ENCODE data around the gene STK24.

The STK24 gene

GRCh38 chr13:98468929-98469328 is 108.0 kb downstream of the STK24 start:
- H3F3A ChIP-seq (ENCODE audit: low read depth) = no peaks in the 10 kb centered on the region
- no peak overlapping the region for H3K4me3 ChIP-seq (ENCODE audit: low read length, poor library complexity, severe bottlenecking)
- TF ChIP-seq EZH2phosphoT487 (IDR thresholded peaks at IDR 0.05; ENCODE audit: borderline replicate concordance) (no peak), CTCF (conservative IDR thresholded peaks at IDR 0.05; ENCODE audit: low read length) (no peak)
- H2AFZ ChIP-seq (ENCODE audit: low read length) = no peak overlapping the region
- H3K79me2 ChIP-seq (ENCODE audit: insufficient read depth, low read length) = 0 out of 2 replicates have a peak, but pooled peaks cover 3% of the 10 kb centered on the region
- H3K4me1 ChIP-seq (ENCODE audit: insufficient read depth, low read length, poor library complexity, severe bottlenecking) = no peaks in the 10 kb centered on the region
- no peak overlapping the region for H3K4me2 ChIP-seq (ENCODE audit: low read depth, low read length, poor library complexity, severe bottlenecking)
- no peaks in the 10 kb centered on the region for H4K20me1 ChIP-seq (ENCODE audit: insufficient read depth, low read length, poor library complexity, severe bottlenecking)
- H3K9me3 ChIP-seq (ENCODE audit: insufficient read depth, low read depth, low read length) = no peaks in the 10 kb centered on the region
- H3K27me3 ChIP-seq (ENCODE audit: insufficient read depth, low read length, poor library complexity, severe bottlenecking) = no peaks in the 10 kb centered on the region
- peaks cover 58% of the 10 kb centered on the region; the same call in 1 of the 2 replicates for H3K36me3 ChIP-seq (ENCODE audit: insufficient read depth, low read length)
- no peak overlapping the region for H3K9ac ChIP-seq (ENCODE audit: low read depth, low read length, poor library complexity, severe bottlenecking)
- no peaks in the 10 kb centered on the region for H3K9me2 ChIP-seq (replicated peaks; ENCODE audit: low read depth, low read length)

- Histone ChIP-seq H3K79me2 (ENCODE audit: insufficient read depth, low read length) (peaks cover 7% of the 10 kb centered on the region; the same call in 1 of the 2 replicates), H3K4me1 (ENCODE audit: insufficient read depth, low read length, poor library complexity, severe bottlenecking) (no peaks in the 10 kb centered on the region), H3K9ac (ENCODE audit: low read depth, low read length, poor library complexity, severe bottlenecking) (no peak overlapping the region), H3K4me2 (ENCODE audit: low read depth, low read length, poor library complexity, severe bottlenecking) (no peak overlapping the region), H2AFZ (ENCODE audit: low read length) (no peak overlapping the region), H3K27me3 (ENCODE audit: insufficient read depth, low read length, poor library complexity, severe bottlenecking) (no peaks in the 10 kb centered on the region), H3K36me3 (ENCODE audit: insufficient read depth, low read length) (peaks cover 57% of the 10 kb centered on the region; the same call in 1 of the 2 replicates), H3K4me3 (ENCODE audit: low read length, poor library complexity, severe bottlenecking) (no peak overlapping the region), H3F3A (ENCODE audit: low read depth) (no peaks in the 10 kb centered on the region), H3K9me3 (ENCODE audit: insufficient read depth, low read depth, low read length) (no peaks in the 10 kb centered on the region), H3K9me2 (replicated peaks; ENCODE audit: low read depth, low read length) (no peaks in the 10 kb centered on the region), H4K20me1 (ENCODE audit: insufficient read depth, low read length, poor library complexity, severe bottlenecking) (no peaks in the 10 kb centered on the region)
- no peak for TF ChIP-seq CTCF (conservative IDR thresholded peaks at IDR 0.05; ENCODE audit: low read length)
- no peak for TF ChIP-seq EZH2phosphoT487 (IDR thresholded peaks at IDR 0.05; ENCODE audit: borderline replicate concordance)
These were observed 108.5 kb downstream of the STK24 start for GRCh38 chr13:98468361-98468760.

GRCh38 chr13:98467263-98467985 is 109.5 kb downstream of the STK24 start:
- Histone ChIP-seq H3K4me2 (ENCODE audit: low read depth, low read length, poor library complexity, severe bottlenecking) (no peak overlapping the region), H3F3A (ENCODE audit: low read depth) (no peaks in the 10 kb centered on the region), H3K9ac (ENCODE audit: low read depth, low read length, poor library complexity, severe bottlenecking) (no peak overlapping the region), H3K4me1 (ENCODE audit: insufficient read depth, low read length, poor library complexity, severe bottlenecking) (no peaks in the 10 kb centered on the region), H2AFZ (ENCODE audit: low read length) (no peak overlapping the region), H3K36me3 (ENCODE audit: insufficient read depth, low read length) (peaks cover 60% of the 10 kb centered on the region; the same call in 1 of the 2 replicates), H3K27me3 (ENCODE audit: insufficient read depth, low read length, poor library complexity, severe bottlenecking) (no peaks in the 10 kb centered on the region), H3K79me2 (ENCODE audit: insufficient read depth, low read length) (peaks cover 9% of the 10 kb centered on the region; the same call in 1 of the 2 replicates), H3K9me3 (ENCODE audit: insufficient read depth, low read depth, low read length) (no peaks in the 10 kb centered on the region), H3K9me2 (replicated peaks; ENCODE audit: low read depth, low read length) (no peaks in the 10 kb centered on the region), H4K20me1 (ENCODE audit: insufficient read depth, low read length, poor library complexity, severe bottlenecking) (no peaks in the 10 kb centered on the region), H3K4me3 (ENCODE audit: low read length, poor library complexity, severe bottlenecking) (no peak overlapping the region)
- no peak for TF ChIP-seq EZH2phosphoT487 (IDR thresholded peaks at IDR 0.05; ENCODE audit: borderline replicate concordance)
- no peak for TF ChIP-seq CTCF (conservative IDR thresholded peaks at IDR 0.05; ENCODE audit: low read length)

Data from Loucy (cell line).